Fibroblast of lung (primary cell): Measurements from ENCODE around the gene MRPS5. TPM values are rescaled to one million over a fixed set of nuclear protein-coding genes. Genes with fewer than 3 reads are reported as not detected.

Source experiments
- DNase-seq, 2 donors: peaks; one replicate each; pipeline versions ENCODE4 v3.0.0 to v3.0.0-alpha.2; 2010; ENCODE audit warnings: low read depth in 2 of 2
- H2AFZ ChIP-seq: 2 replicates; pipeline ENCODE4 v1.5.1; 2012; ENCODE audit warnings: low read length, control low read depth, inconsistent platforms
- H3K27ac ChIP-seq: 2 replicates; pipeline ENCODE4 v1.5.1; 2011; ENCODE audit warnings: low read length, control low read depth; ENCODE audit not compliant: insufficient read depth
- H3K27me3 ChIP-seq: 2 replicates; pipeline ENCODE4 v1.5.1; 2011; ENCODE audit warnings: mild to moderate bottlenecking, low read length; ENCODE audit not compliant: control insufficient read depth, insufficient read depth
- H3K36me3 ChIP-seq: 2 replicates; pipeline ENCODE4 v1.5.1; 2011; ENCODE audit warnings: low read length; ENCODE audit not compliant: control insufficient read depth, insufficient read depth
- H3K4me1 ChIP-seq: 2 replicates; pipeline ENCODE4 v1.5.1; 2011; ENCODE audit warnings: low read length; ENCODE audit not compliant: control insufficient read depth, insufficient read depth; ENCODE audit errors: extremely low read depth
- H3K4me2 ChIP-seq: 2 replicates; pipeline ENCODE4 v1.5.1; 2011; ENCODE audit warnings: low read length, control low read depth; ENCODE audit not compliant: insufficient read depth; ENCODE audit errors: extremely low read depth
- H3K4me3 ChIP-seq, 4 experiments: fragments of 200-600 bp in 1 of 4; sonication (generic) in 1 of 4; replicated peaks in 1 of 4; 2 replicates each; pipeline ENCODE4 v1.5.1; 2011 to 2016; ENCODE audit warnings: low read length in 4 of 4, low read depth in 3 of 4, mild to moderate bottlenecking in 3 of 4, control low read depth in 2 of 4, inconsistent platforms in 1 of 4, mixed read lengths in 1 of 4; ENCODE audit not compliant: insufficient read depth in 1 of 4; ENCODE audit errors: control extremely low read depth in 1 of 4
- H3K79me2 ChIP-seq: 2 replicates; pipeline ENCODE4 v1.5.1; 2012; ENCODE audit warnings: mild to moderate bottlenecking, low read length, inconsistent platforms; ENCODE audit not compliant: control insufficient read depth, insufficient read depth
- H3K9ac ChIP-seq: 2 replicates; pipeline ENCODE4 v1.5.1; 2011; ENCODE audit warnings: mild to moderate bottlenecking, low read length, control low read depth; ENCODE audit not compliant: insufficient read depth
- H3K9me3 ChIP-seq: 2 replicates; pipeline ENCODE4 v1.5.1; 2012; ENCODE audit warnings: low read depth, low read length; ENCODE audit not compliant: control insufficient read depth, insufficient read depth
- H4K20me1 ChIP-seq: 2 replicates; pipeline ENCODE4 v1.5.1; 2011; ENCODE audit warnings: low read length; ENCODE audit not compliant: control insufficient read depth, insufficient read depth; ENCODE audit errors: extremely low read depth
- CTCF ChIP-seq, 2 donors: IDR thresholded peaks in 1 of 2; conservative IDR thresholded peaks in 1 of 2; 1 replicate in 1 of 2; 2 replicates in 1 of 2; pipeline ENCODE4 v1.5.1; 2011 to 2012; ENCODE audit warnings: low read length in 2 of 2, control low read depth in 1 of 2, inconsistent platforms in 1 of 2, low read depth in 1 of 2, mild to moderate bottlenecking in 1 of 2
- EZH2 ChIP-seq: IDR thresholded peaks from 2 replicates; pipeline ENCODE4 v1.5.1; 2012; ENCODE audit warnings: low read length, control low read depth, mild to moderate bottlenecking; ENCODE audit errors: missing control alignments
- polyA plus RNA-seq, 2 donors: library from polyadenylated mRNA; depleted of rRNA in 1 of 2; stranded (reverse) in 1 of 2; unstranded in 1 of 2; fragments of >200 nt; gene quantifications; 2 replicates each; pipeline ENCODE4 v1.2.1, GENCODE V29; 2011 to 2012; ENCODE audit warnings: missing spikeins in 1 of 2
- total RNA-seq: library from RNA; depleted of rRNA; stranded (reverse); fragments of >200 nt; gene quantifications from 2 replicates; pipeline ENCODE4 v1.2.1, GENCODE V29; 2014

Gene MRPS5
- total and polyA plus RNA-seq, 2 donors (not counting 1 experiment from before 2014, with no cell fraction given), result 46.2 to 61.1 TPM

GRCh38 chr2:95052307-95052706 is 69.3 kb downstream of the MRPS5 start:
- no peak overlapping the region for H3K27ac ChIP-seq
- no peak overlapping the region for H3K4me2 ChIP-seq
- H3K4me3 ChIP-seq, result no peak overlapping the region
- no peak for DNase-seq
- no peaks in the 10 kb centered on the region for H3K27me3 ChIP-seq
- no peak overlapping the region for H3K9ac ChIP-seq
- no peak for TF ChIP-seq CTCF (conservative IDR thresholded peaks at IDR 0.05 in 1 of 2, IDR thresholded peaks at IDR 0.05 in 1 of 2; ENCODE audit: low read depth in 1 of 2, low read length in 2 of 2)
- no peak for TF ChIP-seq EZH2
- no peaks in the 10 kb centered on the region for H3K9me3 ChIP-seq
- no peaks in the 10 kb centered on the region for H3K4me1 ChIP-seq
- H4K20me1 ChIP-seq, result no peaks in the 10 kb centered on the region
- H2AFZ ChIP-seq, result no peak overlapping the region
- H3K79me2 ChIP-seq, result no peaks in the 10 kb centered on the region
- no peaks in the 10 kb centered on the region for H3K36me3 ChIP-seq

- Histone ChIP-seq H3K4me3 (no peak overlapping the region), H3K27ac (no peak overlapping the region), H3K4me1 (no peaks in the 10 kb centered on the region), H3K4me2 (no peak overlapping the region), H3K9ac (no peak overlapping the region), H3K36me3 (no peaks in the 10 kb centered on the region), H3K9me3 (no peaks in the 10 kb centered on the region), H3K79me2 (no peaks in the 10 kb centered on the region), H2AFZ (no peak overlapping the region), H3K27me3 (no peaks in the 10 kb centered on the region), H4K20me1 (no peaks in the 10 kb centered on the region)
- no peak for TF ChIP-seq CTCF (conservative IDR thresholded peaks at IDR 0.05 in 1 of 2, IDR thresholded peaks at IDR 0.05 in 1 of 2; ENCODE audit: low read depth in 1 of 2, low read length in 2 of 2)
- TF ChIP-seq EZH2, result no peak
- no peak for DNase-seq
Measured at GRCh38 chr2:95051626-95052025, 70.0 kb downstream of the MRPS5 start.

- Histone ChIP-seq H3K4me3 (no peak overlapping the region), H2AFZ (no peak overlapping the region), H3K36me3 (no peaks in the 10 kb centered on the region), H3K79me2 (no peaks in the 10 kb centered on the region), H3K4me2 (no peak overlapping the region), H3K27me3 (no peaks in the 10 kb centered on the region), H3K27ac (no peak overlapping the region), H4K20me1 (no peaks in the 10 kb centered on the region), H3K9ac (no peak overlapping the region), H3K9me3 (no peaks in the 10 kb centered on the region), H3K4me1 (no peaks in the 10 kb centered on the region)
- TF ChIP-seq CTCF (conservative IDR thresholded peaks at IDR 0.05 in 1 of 2, IDR thresholded peaks at IDR 0.05 in 1 of 2; ENCODE audit: low read depth in 1 of 2, low read length in 2 of 2) (no peak), EZH2 (no peak)
- DNase-seq, result peak in 1 of 2 donors; percentile 17
Measured at GRCh38 chr2:95050385-95051300, 71.0 kb downstream of the MRPS5 start.
